GM21390 (cell line): ENCODE data around the gene DPP10.

Source experiments
- ATAC-seq: cut with Tn5 transposase; IDR thresholded peaks from one replicate; pipeline ENCODE4 v1.9.1; 2021; ENCODE audit not compliant: unreplicated experiment

The DPP10 gene

DNA sequence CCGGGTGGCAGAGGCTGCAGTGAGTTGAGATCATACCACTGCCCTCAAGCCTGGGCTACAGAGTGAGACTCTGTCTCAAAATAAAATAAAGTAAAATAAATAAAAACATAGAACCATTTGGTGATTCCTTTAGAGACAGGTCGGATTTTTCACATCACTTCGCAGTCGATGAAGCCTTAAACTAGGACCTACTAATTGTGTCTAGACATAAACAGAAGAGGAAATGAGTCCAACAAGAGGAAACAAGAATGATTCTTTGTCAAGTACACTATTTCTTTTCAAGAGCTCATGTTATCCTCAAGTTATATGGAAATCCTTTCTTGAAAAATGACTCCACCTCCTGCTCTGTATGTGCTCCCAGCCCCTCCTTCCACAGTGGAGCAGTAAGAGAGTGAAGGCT lies 758.9 kb downstream of the DPP10 start:
- ATAC-seq = no peak

- ATAC-seq = no peak
Measured at GRCh38 chr2:115208493-115209164, 766.2 kb downstream of the DPP10 start.

- no peak for ATAC-seq
Measured at GRCh38 chr2:115214050-115214449, 771.6 kb downstream of the DPP10 start.

- ATAC-seq = no peak
Measured at GRCh38 chr2:115219296-115219695, 776.9 kb downstream of the DPP10 start.

- no peak for ATAC-seq
Measured at GRCh38 chr2:115234186-115234585, 791.7 kb downstream of the DPP10 start.

DNA sequence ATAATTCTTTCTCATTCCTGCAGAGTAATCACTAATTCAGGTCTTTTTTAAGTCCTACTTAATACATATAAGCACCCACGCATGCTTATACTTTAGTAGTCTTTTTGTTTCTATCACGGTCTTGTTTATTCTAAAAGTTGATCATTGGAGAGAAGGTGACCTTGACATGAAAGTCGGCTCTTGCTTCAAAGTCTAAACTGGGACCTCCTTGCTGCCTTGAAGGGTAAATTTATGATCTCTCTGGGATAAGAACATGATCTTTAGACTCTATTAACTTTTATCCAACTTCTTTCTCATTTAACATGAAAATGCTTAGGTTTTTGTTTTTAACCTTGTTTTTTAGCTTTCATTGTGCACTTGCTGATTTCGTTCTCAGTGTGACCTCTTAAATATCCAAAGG lies 792.3 kb downstream of the DPP10 start:
- no peak for ATAC-seq

DNA sequence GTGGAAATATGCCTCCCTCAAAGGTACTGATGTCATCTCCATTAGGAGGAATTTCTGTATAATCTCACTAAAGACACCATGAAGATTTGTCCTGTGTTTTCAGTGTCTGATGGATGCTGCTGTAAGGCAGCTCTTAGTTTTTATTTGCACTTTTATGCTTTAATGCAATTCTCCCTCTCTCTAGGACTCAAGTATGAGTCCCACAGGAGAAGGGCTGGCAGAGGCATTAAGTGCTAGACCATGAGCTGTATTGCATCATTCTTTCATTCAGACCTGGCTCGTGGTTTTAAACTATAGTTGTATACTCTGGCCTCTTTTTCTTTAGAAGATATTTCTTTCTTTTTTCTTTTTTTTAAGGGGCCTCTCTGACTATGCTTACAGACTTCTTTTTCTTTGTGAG lies 805.6 kb downstream of the DPP10 start:
- ATAC-seq = no peak

DNA sequence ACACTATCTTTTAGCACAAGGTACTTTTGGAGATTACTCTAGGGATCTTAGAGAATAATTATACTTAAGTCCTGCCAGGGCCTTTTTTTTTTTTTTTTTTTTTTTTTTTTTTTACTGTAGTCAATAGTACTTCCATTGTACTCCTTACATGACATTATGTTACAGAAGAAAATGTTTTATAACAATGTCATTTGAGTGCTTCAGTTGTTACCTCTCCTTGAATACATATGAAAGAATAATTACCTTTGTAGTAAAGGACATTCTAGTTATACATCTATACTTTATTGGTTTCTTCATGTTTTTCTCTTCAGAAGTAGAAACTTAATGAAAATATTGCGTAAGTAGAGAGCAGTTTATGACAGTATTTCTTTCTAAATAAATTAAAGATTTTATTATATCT lies 834.9 kb downstream of the DPP10 start:
- ATAC-seq = no peak

GRCh38 chr2:115285416-115285815 lies 843.0 kb downstream of the DPP10 start:
- ATAC-seq = no peak

GRCh38 chr2:115290478-115290877 lies 848.0 kb downstream of the DPP10 start:
- ATAC-seq = no peak

DNA sequence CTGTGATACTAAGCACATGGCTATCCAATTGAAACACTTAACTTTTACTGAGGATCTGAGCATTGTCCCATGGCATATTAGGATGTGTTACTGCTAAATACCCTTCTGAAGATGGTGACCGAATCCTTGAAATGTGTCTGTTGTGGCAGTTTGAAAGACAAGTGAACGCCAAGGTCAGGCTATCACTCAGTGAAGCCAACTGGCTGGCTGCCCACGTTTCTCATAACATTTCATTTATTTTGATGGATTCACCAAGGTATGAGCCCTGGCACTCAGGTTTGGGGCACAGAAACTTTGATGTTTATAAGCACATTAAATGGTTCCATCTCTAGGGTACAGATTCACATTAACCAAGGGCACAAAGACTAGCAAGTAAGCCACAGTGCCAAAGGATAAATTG lies 850.3 kb downstream of the DPP10 start:
- no peak for ATAC-seq

DNA sequence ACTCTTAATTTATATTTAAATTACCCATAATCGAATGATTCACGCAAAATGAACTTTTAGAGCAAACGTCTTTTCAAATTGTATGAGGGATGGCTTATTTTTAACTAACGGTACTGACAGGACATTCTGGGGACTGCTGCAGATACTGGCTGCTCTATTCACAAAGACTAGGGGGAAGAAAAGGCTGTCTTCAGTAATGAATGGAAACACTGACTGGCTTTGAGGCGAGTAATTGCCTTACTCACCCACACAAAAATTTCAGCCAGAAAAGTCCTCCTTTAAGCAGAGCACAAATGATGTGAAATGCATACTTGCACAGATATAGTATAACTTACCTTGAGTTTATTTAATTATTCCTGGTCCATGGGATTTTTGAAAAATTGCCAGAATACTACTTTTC lies 852.6 kb downstream of the DPP10 start:
- ATAC-seq = no peak

GRCh38 chr2:115297056-115297455 lies 854.6 kb downstream of the DPP10 start:
- ATAC-seq = no peak

DNA sequence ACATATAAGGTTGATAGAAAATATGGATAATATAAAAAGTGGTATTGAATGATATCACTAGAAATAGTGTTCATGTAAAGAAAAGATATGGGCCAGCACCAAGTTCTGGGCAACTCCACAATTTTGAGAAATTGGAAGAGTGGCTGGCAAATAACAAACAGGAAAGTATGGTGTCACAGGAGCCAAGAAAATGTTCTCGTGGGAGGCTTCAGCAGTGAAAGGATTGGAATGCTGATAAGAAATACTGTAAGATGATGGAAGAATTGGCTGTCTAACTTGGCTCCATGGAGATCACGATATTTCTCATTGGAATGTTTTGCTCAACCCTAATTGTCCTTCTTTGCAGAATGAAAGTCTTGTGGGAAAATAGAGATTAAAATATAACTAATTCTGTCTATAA lies 856.8 kb downstream of the DPP10 start:
- no peak for ATAC-seq

GRCh38 chr2:115305712-115306111 lies 863.3 kb downstream of the DPP10 start:
- ATAC-seq = no peak

DNA sequence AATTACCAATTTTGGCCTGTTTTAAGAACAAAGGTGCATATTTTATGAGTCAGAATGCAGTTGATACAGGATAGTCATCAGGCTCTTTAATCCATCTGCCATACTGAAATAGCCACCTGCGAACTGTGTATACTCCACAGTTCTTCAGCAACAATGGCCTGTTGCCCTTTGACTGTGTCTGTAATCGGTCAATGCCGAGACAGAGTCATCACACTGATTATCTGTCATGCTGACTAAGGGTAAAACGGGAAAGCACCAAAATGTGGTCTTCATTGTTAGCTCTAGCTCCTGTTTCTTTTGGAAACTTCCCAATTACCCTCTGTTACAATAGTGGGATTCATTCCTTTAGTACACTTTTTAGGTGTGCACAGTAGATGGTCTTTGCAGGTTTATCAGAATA lies 871.7 kb downstream of the DPP10 start:
- ATAC-seq = no peak

GRCh38 chr2:115327061-115327460 lies 884.6 kb downstream of the DPP10 start:
- no peak for ATAC-seq

DNA sequence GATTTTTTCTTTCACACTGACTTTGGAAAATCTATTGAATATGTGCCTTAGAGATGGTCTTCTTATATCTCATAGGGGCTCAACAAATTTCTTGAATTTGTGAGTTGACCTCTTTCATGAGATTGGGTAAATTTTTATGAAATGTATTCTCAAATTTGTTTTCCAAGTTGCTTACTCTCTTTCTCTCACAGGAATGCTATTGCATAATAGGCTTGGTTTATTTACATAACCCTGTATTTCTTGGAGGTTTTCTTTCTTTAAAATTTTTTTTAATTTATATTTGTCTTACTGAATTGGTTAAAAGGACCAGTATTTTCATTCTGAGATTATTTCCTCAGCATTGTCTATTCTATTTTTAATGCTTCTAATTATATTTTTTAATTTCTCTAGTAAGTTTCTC lies 917.1 kb downstream of the DPP10 start:
- no peak for ATAC-seq

GRCh38 chr2:115364093-115364492 lies 921.7 kb downstream of the DPP10 start:
- no peak for ATAC-seq

DNA sequence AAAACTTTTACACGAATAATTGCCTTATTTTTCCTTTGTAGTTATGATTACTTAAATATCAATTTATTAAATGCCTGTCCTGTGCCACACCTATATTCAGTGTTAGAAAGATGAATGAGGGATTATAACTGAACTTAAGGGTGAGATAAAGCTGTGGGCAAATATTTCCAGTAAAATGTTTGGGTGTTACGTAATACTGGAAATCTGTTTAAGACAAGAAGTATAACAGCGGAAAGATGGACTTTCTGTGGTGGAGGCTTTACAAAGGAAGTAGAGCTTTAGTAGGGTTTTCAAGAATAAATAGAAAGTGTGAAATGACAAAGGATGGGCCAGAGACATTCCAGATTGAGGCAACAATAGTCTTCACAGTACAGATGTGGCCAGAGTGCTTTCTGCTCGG lies 927.0 kb downstream of the DPP10 start:
- ATAC-seq = no peak

- no peak for ATAC-seq
Measured at GRCh38 chr2:115374981-115375380, 932.5 kb downstream of the DPP10 start.

DNA sequence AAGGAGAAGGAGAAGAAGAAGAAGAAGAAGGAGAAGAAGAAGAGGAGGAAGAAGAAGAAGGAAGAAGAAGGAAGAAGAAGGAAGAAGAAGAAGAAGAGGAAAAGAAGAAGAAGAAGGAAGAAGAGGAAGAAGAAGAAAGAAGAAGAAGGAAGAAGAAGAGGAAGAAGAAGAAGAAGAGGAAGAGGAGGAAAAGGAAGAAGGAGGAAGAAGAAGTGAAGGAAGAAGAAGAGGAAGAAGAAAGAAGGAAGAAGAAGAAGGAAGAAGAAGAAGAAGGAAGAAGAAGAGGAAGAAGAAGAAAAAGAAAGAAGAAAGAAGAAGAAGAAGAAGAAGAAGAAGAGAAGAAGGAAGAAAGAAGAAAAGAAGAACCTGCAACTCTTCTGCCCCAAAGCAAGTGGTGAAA lies 942.0 kb downstream of the DPP10 start:
- ATAC-seq = no peak

GRCh38 chr2:115386465-115386864 lies 944.0 kb downstream of the DPP10 start:
- no peak for ATAC-seq
